Progenitor cell of endocrine pancreas (in vitro differentiated cells): ENCODE measurements around the gene DCUN1D4. TPM values are rescaled to one million over a fixed set of nuclear protein-coding genes. Genes with fewer than 3 reads are reported as not detected.
"Not testable (repeated sequence)": the region's sequence is repeated elsewhere in the genome, so short reads cannot be mapped to it uniquely, and the experiment has no call there.

ENCODE experiments used
- DNase-seq: peaks from one replicate; pipeline ENCODE4 v3.0.0; 2021; ENCODE audit warnings: low spot score; ENCODE audit not compliant: unreplicated experiment
- H3K27ac Mint-ChIP-seq: 2 replicates; pipeline ENCODE4 v1.8.0; 2021; ENCODE audit warnings: mild to moderate bottlenecking, moderate library complexity, mixed read lengths
- H3K27me3 Mint-ChIP-seq: 2 replicates; pipeline ENCODE4 v1.8.0; 2021; ENCODE audit warnings: mixed read lengths
- H3K36me3 Mint-ChIP-seq: 2 replicates; pipeline ENCODE4 v1.8.0; 2022; ENCODE audit warnings: mixed read lengths; ENCODE audit not compliant: insufficient read depth
- H3K4me1 Mint-ChIP-seq: 2 replicates; pipeline ENCODE4 v1.8.0; 2021; ENCODE audit warnings: low read depth, mixed read lengths
- H3K4me3 Mint-ChIP-seq: 2 replicates; pipeline ENCODE4 v1.8.0; 2021; ENCODE audit warnings: low read depth, mild to moderate bottlenecking, moderate library complexity, mixed read lengths
- H3K9me3 Mint-ChIP-seq: 2 replicates; pipeline ENCODE4 v1.8.0; 2021; ENCODE audit warnings: low read depth, mixed read lengths
- CTCF ChIP-seq: fragments of 200-600 bp; sonication (generic); IDR thresholded peaks from one replicate; pipeline ENCODE4 v1.5.0; 2021; ENCODE audit warnings: antibody characterized with exemption, mild to moderate bottlenecking; ENCODE audit not compliant: unreplicated experiment
- total RNA-seq: library from RNA; stranded (reverse); gene quantifications from 2 replicates; pipeline ENCODE4 v1.2.1, GENCODE V29; 2021

DCUN1D4 gene
- total RNA-seq, 1 donor from 2014 or later, result 69.8 TPM

- Mint-ChIP-seq H3K27ac (no peak overlapping the region), H3K4me1 (no peaks in the 10 kb centered on the region), H3K27me3 (no peaks in the 10 kb centered on the region), H3K9me3 (no peaks in the 10 kb centered on the region), H3K4me3 (no peak overlapping the region), H3K36me3 (no peaks in the 10 kb centered on the region)
- no peak for DNase-seq
- TF ChIP-seq CTCF, result no peak
These were observed 88.5 kb downstream of the DCUN1D4 start for GRCh38 chr4:51931461-51931860.

- H3K4me3 Mint-ChIP-seq, result no peak overlapping the region
- H3K36me3 Mint-ChIP-seq, result no peaks in the 10 kb centered on the region
- H3K27ac Mint-ChIP-seq, result no peak overlapping the region
- no peak for TF ChIP-seq CTCF
- no peaks in the 10 kb centered on the region for H3K27me3 Mint-ChIP-seq
- no peaks in the 10 kb centered on the region for H3K9me3 Mint-ChIP-seq
- H3K4me1 Mint-ChIP-seq, result no peaks in the 10 kb centered on the region
- DNase-seq, result no peak
These were observed 89.3 kb downstream of the DCUN1D4 start for GRCh38 chr4:51932261-51932660.

- no peak for TF ChIP-seq CTCF
- H3K9me3 Mint-ChIP-seq, result no peaks in the 10 kb centered on the region
- H3K27me3 Mint-ChIP-seq, result no peaks in the 10 kb centered on the region
- DNase-seq, result no peak
- H3K4me3 Mint-ChIP-seq, result no peak overlapping the region
- H3K27ac Mint-ChIP-seq, result no peak overlapping the region
- no peaks in the 10 kb centered on the region for H3K4me1 Mint-ChIP-seq
- peaks cover under 1% of the 10 kb centered on the region for H3K36me3 Mint-ChIP-seq
These were observed 89.7 kb downstream of the DCUN1D4 start for GRCh38 chr4:51932684-51933083.

GRCh38 chr4:51940460-51940859 lies 97.5 kb downstream of the DCUN1D4 start:
- H3K9me3 Mint-ChIP-seq, DNase-seq, H3K4me1 Mint-ChIP-seq, H3K36me3 Mint-ChIP-seq, H3K27ac Mint-ChIP-seq, H3K4me3 Mint-ChIP-seq, H3K27me3 Mint-ChIP-seq: not testable (repeated sequence)

- H3K27me3 Mint-ChIP-seq, result no peaks in the 10 kb centered on the region
These were observed 99.3 kb downstream of the DCUN1D4 start for GRCh38 chr4:51942108-51942832.

More at GRCh38 chr4:51942108-51942832, 99.3 kb downstream of the DCUN1D4 start:
- TF ChIP-seq CTCF, result no peak
- H3K9me3 Mint-ChIP-seq, result peaks cover 8% of the 10 kb centered on the region
- H3K27ac Mint-ChIP-seq, result no peak overlapping the region
- peaks cover 1% of the 10 kb centered on the region for H3K36me3 Mint-ChIP-seq
- peaks cover 1% of the 10 kb centered on the region for H3K4me1 Mint-ChIP-seq
- no peak overlapping the region for H3K4me3 Mint-ChIP-seq
- no peak for DNase-seq
